ENCODE results near the gene CBX4.

CBX4 gene

GRCh38 chr17:79812353-79813258, 26.6 kb downstream of the CBX4 start:
- H3K4me3 ChIP-seq: peak overlapping the region; percentile 61
- H3K27ac ChIP-seq: no peak overlapping the region
- TF ChIP-seq, protein P1, sequence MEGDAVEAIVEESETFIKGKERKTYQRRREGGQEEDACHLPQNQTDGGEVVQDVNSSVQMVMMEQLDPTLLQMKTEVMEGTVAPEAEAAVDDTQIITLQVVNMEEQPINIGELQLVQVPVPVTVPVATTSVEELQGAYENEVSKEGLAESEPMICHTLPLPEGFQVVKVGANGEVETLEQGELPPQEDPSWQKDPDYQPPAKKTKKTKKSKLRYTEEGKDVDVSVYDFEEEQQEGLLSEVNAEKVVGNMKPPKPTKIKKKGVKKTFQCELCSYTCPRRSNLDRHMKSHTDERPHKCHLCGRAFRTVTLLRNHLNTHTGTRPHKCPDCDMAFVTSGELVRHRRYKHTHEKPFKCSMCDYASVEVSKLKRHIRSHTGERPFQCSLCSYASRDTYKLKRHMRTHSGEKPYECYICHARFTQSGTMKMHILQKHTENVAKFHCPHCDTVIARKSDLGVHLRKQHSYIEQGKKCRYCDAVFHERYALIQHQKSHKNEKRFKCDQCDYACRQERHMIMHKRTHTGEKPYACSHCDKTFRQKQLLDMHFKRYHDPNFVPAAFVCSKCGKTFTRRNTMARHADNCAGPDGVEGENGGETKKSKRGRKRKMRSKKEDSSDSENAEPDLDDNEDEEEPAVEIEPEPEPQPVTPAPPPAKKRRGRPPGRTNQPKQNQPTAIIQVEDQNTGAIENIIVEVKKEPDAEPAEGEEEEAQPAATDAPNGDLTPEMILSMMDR (IDR thresholded peaks at IDR 0.05): no peak
- no peak for DNase-seq (ENCODE audit: low spot score)

GRCh38 chr17:79811868-79812352, 27.3 kb downstream of the CBX4 start:
- DNase-seq (ENCODE audit: low spot score): no peak
- peak overlapping the region; percentile 45 for H3K4me3 ChIP-seq
- H3K27ac ChIP-seq: no peak overlapping the region
- TF ChIP-seq, protein P1 (IDR thresholded peaks at IDR 0.05): no peak

DNA sequence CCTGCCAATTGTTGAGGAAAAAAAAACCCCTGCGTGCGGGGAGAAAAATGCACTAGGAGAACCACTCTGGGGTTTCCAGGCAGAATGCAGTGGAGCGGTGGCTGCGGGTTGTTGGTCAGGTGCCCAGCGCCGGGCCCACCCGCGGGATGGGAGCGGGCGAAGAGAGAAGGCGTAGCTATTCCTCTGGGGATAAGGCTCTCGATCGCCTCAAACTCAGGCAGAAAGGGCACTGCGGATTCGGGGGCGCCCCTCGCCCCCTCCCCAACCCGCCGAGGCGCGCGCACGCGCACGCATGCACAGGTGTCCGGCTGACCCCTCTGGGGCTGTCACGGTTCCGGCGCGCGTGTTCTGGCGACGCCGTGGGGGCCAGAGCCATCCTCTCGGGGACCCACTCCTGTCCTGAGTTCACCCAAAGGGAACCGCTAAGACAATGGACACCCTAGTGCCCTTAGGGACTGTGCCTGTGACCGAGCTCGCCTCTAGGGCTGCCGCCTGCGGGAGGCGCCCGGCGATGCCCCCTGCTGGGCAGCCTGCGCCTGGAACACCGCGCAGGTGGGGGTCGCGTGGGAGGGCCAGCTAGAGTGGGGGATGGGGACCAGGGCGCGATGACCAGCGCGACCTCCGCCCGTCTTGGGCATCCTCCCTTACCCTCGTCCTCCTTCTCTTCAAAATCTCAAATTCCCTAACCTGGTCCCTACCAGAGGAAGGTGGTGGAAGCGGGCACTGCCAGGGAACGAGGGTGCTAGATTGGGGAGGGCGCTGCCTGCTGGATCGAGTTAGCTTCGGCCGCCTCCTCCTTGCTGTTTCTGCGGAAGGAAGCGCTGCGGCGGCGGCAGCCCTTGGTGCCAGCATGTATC, 28.0 kb downstream of the CBX4 start:
- H3K27ac ChIP-seq: no peak overlapping the region
- no peak for DNase-seq (ENCODE audit: low spot score)
- TF ChIP-seq, protein P1 (IDR thresholded peaks at IDR 0.05): no peak
- H3K4me3 ChIP-seq: peak overlapping the region; percentile 45

DNA sequence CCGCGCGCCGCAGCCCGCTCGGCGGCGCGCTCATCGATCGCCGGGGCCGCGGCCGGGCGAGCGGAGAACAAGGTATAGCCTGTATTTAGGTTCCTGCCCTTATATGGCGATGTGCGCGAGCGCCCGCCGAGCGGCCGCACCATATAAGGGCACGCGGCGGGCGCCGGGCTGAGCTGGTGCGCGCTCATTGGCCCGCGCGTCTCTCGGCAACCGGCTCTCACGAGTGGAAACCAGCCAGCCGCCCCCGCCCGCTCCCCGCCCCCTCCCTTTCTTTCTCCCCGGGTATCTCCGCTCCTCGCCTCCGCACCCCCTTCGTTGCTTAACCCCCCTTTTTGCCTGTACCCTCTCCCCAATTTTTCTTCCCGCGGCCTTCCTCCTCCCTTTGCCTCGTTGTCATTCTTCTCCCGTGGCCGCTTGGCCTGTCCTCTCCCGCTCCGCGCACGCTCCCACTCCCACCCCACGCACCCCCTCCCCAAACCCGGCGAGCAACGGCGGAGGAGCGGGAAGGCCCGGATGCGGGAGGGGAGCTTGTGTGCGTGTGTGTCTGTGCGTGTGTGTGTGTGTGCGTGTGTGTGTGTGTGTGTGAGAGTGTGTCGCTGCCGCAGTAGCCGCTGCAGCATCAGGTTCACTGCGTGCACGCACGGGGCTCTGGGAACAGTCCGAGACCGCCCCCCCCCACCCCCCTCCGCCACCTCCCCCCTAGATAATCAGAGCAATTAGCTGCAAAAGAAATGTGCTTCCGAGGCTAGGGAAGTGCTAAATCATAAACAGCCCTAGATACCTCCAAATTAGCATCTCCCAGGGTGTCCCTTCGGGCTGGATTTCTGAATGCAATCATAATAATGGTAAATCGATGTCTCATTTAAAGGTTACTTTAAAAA, 28.9 kb downstream of the CBX4 start:
- TF ChIP-seq, protein P1 (IDR thresholded peaks at IDR 0.05): no peak
- Histone ChIP-seq H3K4me3 (peak overlapping the region; percentile 60), H3K27ac (no peak overlapping the region)
- DNase-seq (ENCODE audit: low spot score): no peak

GRCh38 chr17:79809530-79810129, 29.6 kb downstream of the CBX4 start:
- Histone ChIP-seq H3K4me3 (peak overlapping the region; percentile 60), H3K27ac (no peak overlapping the region)
- TF ChIP-seq, protein P1 (IDR thresholded peaks at IDR 0.05): no peak
- no peak for DNase-seq (ENCODE audit: low spot score)

All from coronary artery (tissue), 2 donors.